ENCODE results near the gene TSPO2. TPM values are rescaled to one million over a fixed set of nuclear protein-coding genes. Genes with fewer than 3 reads are reported as not detected.
"Not testable (repeated sequence)": the region's sequence is repeated elsewhere in the genome, so short reads cannot be mapped to it uniquely, and the experiment has no call there.

TSPO2 gene
- not detected in 2 replicates for total RNA-seq (2014; rRNA removed; shearing (Covaris generic))
- not detected in 2 replicates for polyA plus RNA-seq (2015; cell fraction: cytosol; rRNA removed)
- polyA plus RNA-seq (2015; cell fraction: nucleus; rRNA removed): not detected in 2 replicates

GRCh38 chr6:41042226-41043055, at the start of gene TSPO2:
Gene TSPO2, plus strand, starts transcription at chr6:41042467. Its CDS starts 519 bp downstream, at chr6:41042986.
- in situ Hi-C loops (cut with HindIII; ENCODE audit: low pct_unique_long_range_greater_than_20kb, low sequenced_read_pairs): no loop called here
- DNase-seq (ENCODE audit: low read depth, low spot score): no peak

GRCh38 chr6:40992746-40993145, 49.5 kb upstream of the TSPO2 start:
- in situ Hi-C loops (cut with HindIII; ENCODE audit: low pct_unique_long_range_greater_than_20kb, low sequenced_read_pairs): no loop called here

GRCh38 chr6:40996591-40997233, 45.6 kb upstream of the TSPO2 start:
- no peak for DNase-seq (ENCODE audit: low read depth, low spot score)
- in situ Hi-C loops (cut with HindIII; ENCODE audit: low pct_unique_long_range_greater_than_20kb, low sequenced_read_pairs): no loop called here

More at GRCh38 chr6:40992746-40993145, 49.5 kb upstream of the TSPO2 start:
- DNase-seq (ENCODE audit: low read depth, low spot score): no peak

- DNase-seq (ENCODE audit: low read depth, low spot score): no peak
These were observed 44.9 kb upstream of the TSPO2 start for GRCh38 chr6:40997234-40997957.

GRCh38 chr6:40998661-40999060, 43.6 kb upstream of the TSPO2 start:
- no peak for DNase-seq (ENCODE audit: low read depth, low spot score)
- in situ Hi-C loops (cut with HindIII; ENCODE audit: low pct_unique_long_range_greater_than_20kb, low sequenced_read_pairs): no loop called here

More at GRCh38 chr6:40997234-40997957, 44.9 kb upstream of the TSPO2 start:
- in situ Hi-C loops (cut with HindIII; ENCODE audit: low pct_unique_long_range_greater_than_20kb, low sequenced_read_pairs): no loop called here

GRCh38 chr6:40999569-40999968, 42.7 kb upstream of the TSPO2 start:
- in situ Hi-C loops (cut with HindIII; ENCODE audit: low pct_unique_long_range_greater_than_20kb, low sequenced_read_pairs): no loop called here
- DNase-seq (ENCODE audit: low read depth, low spot score): peak; percentile 72

GRCh38 chr6:41000248-41000647, 42.0 kb upstream of the TSPO2 start:
- DNase-seq (ENCODE audit: low read depth, low spot score): no peak
- in situ Hi-C loops (cut with HindIII; ENCODE audit: low pct_unique_long_range_greater_than_20kb, low sequenced_read_pairs): no loop called here

GRCh38 chr6:41002168-41002567, 40.1 kb upstream of the TSPO2 start:
- DNase-seq (ENCODE audit: low read depth, low spot score): no peak
- in situ Hi-C loops (cut with HindIII; ENCODE audit: low pct_unique_long_range_greater_than_20kb, low sequenced_read_pairs): no loop called here

GRCh38 chr6:41006217-41006616, 36.0 kb upstream of the TSPO2 start:
- peak; percentile 81 for DNase-seq (ENCODE audit: low read depth, low spot score)
- in situ Hi-C loops (cut with HindIII; ENCODE audit: low pct_unique_long_range_greater_than_20kb, low sequenced_read_pairs): not testable (repeated sequence)

- DNase-seq (ENCODE audit: low read depth, low spot score); in situ Hi-C loops (cut with HindIII; ENCODE audit: low pct_unique_long_range_greater_than_20kb, low sequenced_read_pairs): not testable (repeated sequence)
These were observed 35.3 kb upstream of the TSPO2 start for GRCh38 chr6:41006980-41007379.

- no peak for DNase-seq (ENCODE audit: low read depth, low spot score)
- in situ Hi-C loops (cut with HindIII; ENCODE audit: low pct_unique_long_range_greater_than_20kb, low sequenced_read_pairs): no loop called here
These were observed 34.3 kb upstream of the TSPO2 start for GRCh38 chr6:41008011-41008410.

- in situ Hi-C loops (cut with HindIII; ENCODE audit: low pct_unique_long_range_greater_than_20kb, low sequenced_read_pairs): no loop called here
- no peak for DNase-seq (ENCODE audit: low read depth, low spot score)
These were observed 32.6 kb upstream of the TSPO2 start for GRCh38 chr6:41009669-41010068.

GRCh38 chr6:41011673-41012072, 30.6 kb upstream of the TSPO2 start:
- DNase-seq (ENCODE audit: low read depth, low spot score): no peak
- in situ Hi-C loops (cut with HindIII; ENCODE audit: low pct_unique_long_range_greater_than_20kb, low sequenced_read_pairs): no loop called here

GRCh38 chr6:41013466-41014153, 28.7 kb upstream of the TSPO2 start:
- in situ Hi-C loops (cut with HindIII; ENCODE audit: low pct_unique_long_range_greater_than_20kb, low sequenced_read_pairs): no loop called here
- no peak for DNase-seq (ENCODE audit: low read depth, low spot score)

- DNase-seq (ENCODE audit: low read depth, low spot score): no peak
- in situ Hi-C loops (cut with HindIII; ENCODE audit: low pct_unique_long_range_greater_than_20kb, low sequenced_read_pairs): no loop called here
These were observed 27.5 kb upstream of the TSPO2 start for GRCh38 chr6:41014780-41015179.

GRCh38 chr6:41015860-41016259, 26.4 kb upstream of the TSPO2 start:
- DNase-seq (ENCODE audit: low read depth, low spot score); in situ Hi-C loops (cut with HindIII; ENCODE audit: low pct_unique_long_range_greater_than_20kb, low sequenced_read_pairs): not testable (repeated sequence)

GRCh38 chr6:41017663-41018062, 24.6 kb upstream of the TSPO2 start:
- in situ Hi-C loops (cut with HindIII; ENCODE audit: low pct_unique_long_range_greater_than_20kb, low sequenced_read_pairs): no loop called here
- DNase-seq (ENCODE audit: low read depth, low spot score): no peak

All from SK-MEL-5 (cell line).